22Rv1 (cell line): ENCODE results near the gene PRDM15.

ENCODE experiments used
- H3K27ac ChIP-seq: fragments of 450-650 bp; 2 replicates; pipeline ENCODE4 v1.5.1; 2017
- ZFX ChIP-seq: fragments of 450-650 bp; IDR thresholded peaks from 2 replicates; pipeline ENCODE4 v1.6.1; 2017; ENCODE audit warnings: antibody characterized with exemption, borderline replicate concordance
- TF ChIP-seq, protein P1 (sequence below): fragments of 450-650 bp; IDR thresholded peaks from 2 replicates; pipeline ENCODE4 v1.5.1; 2017; ENCODE audit warnings: mild to moderate bottlenecking

The PRDM15 gene

GRCh38 chr21:41760411-41760810, 118.7 kb downstream of the PRDM15 start:
- no peak for TF ChIP-seq ZFX
- TF ChIP-seq, protein P1, sequence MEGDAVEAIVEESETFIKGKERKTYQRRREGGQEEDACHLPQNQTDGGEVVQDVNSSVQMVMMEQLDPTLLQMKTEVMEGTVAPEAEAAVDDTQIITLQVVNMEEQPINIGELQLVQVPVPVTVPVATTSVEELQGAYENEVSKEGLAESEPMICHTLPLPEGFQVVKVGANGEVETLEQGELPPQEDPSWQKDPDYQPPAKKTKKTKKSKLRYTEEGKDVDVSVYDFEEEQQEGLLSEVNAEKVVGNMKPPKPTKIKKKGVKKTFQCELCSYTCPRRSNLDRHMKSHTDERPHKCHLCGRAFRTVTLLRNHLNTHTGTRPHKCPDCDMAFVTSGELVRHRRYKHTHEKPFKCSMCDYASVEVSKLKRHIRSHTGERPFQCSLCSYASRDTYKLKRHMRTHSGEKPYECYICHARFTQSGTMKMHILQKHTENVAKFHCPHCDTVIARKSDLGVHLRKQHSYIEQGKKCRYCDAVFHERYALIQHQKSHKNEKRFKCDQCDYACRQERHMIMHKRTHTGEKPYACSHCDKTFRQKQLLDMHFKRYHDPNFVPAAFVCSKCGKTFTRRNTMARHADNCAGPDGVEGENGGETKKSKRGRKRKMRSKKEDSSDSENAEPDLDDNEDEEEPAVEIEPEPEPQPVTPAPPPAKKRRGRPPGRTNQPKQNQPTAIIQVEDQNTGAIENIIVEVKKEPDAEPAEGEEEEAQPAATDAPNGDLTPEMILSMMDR: no peak
- H3K27ac ChIP-seq: no peak overlapping the region

- TF ChIP-seq, protein P1: no peak
- no peak overlapping the region for H3K27ac ChIP-seq
Measured at GRCh38 chr21:41759926-41760325, 119.2 kb downstream of the PRDM15 start.

GRCh38 chr21:41759214-41759840, 119.8 kb downstream of the PRDM15 start:
- no peak overlapping the region for H3K27ac ChIP-seq
- TF ChIP-seq, protein P1: no peak
- TF ChIP-seq ZFX: no peak

GRCh38 chr21:41758550-41758949, 120.6 kb downstream of the PRDM15 start:
- TF ChIP-seq, protein P1: no peak
- TF ChIP-seq ZFX: no peak
- H3K27ac ChIP-seq: no peak overlapping the region

DNA sequence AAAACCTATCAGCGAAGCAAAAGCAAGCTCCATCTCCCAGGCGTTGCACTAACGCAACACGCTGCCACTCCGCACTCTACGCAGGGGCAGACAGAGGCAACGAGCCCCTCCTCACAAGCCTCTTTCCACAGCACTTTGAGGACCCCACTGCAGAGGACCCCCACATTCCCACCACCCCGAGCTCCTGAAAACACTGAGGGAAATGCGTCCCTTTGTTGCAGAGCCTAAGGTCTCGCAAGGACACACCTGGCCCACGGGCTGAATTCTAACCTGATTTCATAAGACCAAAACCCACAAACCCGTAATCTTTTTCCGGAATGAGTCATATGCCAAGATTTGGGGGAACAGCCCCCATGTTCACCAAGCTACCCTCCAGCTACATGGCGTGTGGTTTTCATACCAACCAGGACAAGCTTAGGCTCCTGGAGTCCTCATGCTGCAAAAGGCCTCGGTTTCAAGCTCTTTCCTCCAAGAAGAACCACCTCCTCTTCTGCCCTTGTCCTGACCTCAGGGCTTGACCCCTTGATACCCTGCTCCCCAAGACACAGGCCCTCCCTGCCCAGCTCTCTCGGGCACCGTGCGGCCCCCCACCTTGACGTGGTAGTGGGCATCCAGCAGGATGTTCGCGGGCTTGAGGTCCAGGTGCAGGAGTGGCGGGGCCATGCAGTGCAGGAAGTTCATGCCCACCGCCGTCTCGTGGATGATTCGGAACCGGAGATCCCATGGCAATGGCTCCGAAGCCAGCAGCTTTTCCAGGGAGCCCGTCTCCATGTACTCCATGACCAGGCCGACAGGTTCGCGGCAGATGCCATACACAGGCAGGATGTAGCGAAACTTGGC, 123.0 kb downstream of the PRDM15 start:
- TF ChIP-seq, protein P1: no peak
- no peak for TF ChIP-seq ZFX
- no peak overlapping the region for H3K27ac ChIP-seq

- no peak overlapping the region for H3K27ac ChIP-seq
- no peak for TF ChIP-seq ZFX
- TF ChIP-seq, protein P1: no peak
Measured at GRCh38 chr21:41755258-41755933, 123.7 kb downstream of the PRDM15 start.

DNA sequence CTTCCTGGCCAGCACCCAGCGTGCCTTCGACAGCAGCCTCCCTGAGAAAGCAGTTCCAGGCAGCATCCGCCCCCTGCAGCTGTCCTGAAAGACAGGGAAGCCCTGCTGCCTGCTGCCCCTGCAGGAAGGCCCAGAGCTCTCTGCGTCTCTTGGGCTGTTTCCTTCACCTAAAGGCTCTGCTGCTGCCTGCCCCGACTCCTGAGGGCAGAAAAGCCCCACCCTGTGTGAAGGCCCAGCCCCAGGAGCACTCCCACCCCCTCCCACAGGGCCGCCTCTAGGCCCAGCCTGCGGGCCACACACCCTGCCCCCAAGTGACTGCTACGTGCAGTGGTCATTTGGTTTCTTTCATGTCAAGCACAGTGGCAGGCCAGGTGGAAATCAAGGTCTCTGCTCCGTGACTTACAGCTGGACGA, 124.7 kb downstream of the PRDM15 start:
- no peak overlapping the region for H3K27ac ChIP-seq
- TF ChIP-seq ZFX: no peak
- TF ChIP-seq, protein P1: no peak
